Endothelial cell (in vitro differentiated cells): Measurements from ENCODE around the gene CAPN12. TPM values are rescaled to one million over a fixed set of nuclear protein-coding genes. Genes with fewer than 3 reads are reported as not detected.
"Not testable (repeated sequence)": the region's sequence is repeated elsewhere in the genome, so short reads cannot be mapped to it uniquely, and the experiment has no call there.

Experiments
- DNase-seq: peaks from one replicate; pipeline ENCODE4 v3.0.0; 2021; ENCODE audit warnings: low spot score
- H3K27ac Mint-ChIP-seq: one replicate; pipeline ENCODE4 v1.8.0; 2021; ENCODE audit warnings: mixed read lengths, inconsistent platforms; ENCODE audit not compliant: unreplicated experiment
- H3K27me3 Mint-ChIP-seq: one replicate; pipeline ENCODE4 v1.8.0; 2021; ENCODE audit warnings: mild to moderate bottlenecking, moderate library complexity, mixed read lengths, inconsistent platforms; ENCODE audit not compliant: unreplicated experiment
- H3K36me3 Mint-ChIP-seq: one replicate; pipeline ENCODE4 v1.8.0; 2021; ENCODE audit warnings: mild to moderate bottlenecking, low read depth, mixed read lengths, inconsistent platforms; ENCODE audit not compliant: unreplicated experiment
- H3K4me1 Mint-ChIP-seq: one replicate; pipeline ENCODE4 v1.8.0; 2021; ENCODE audit warnings: mild to moderate bottlenecking, mixed read lengths, inconsistent platforms; ENCODE audit not compliant: unreplicated experiment
- H3K4me3 Mint-ChIP-seq: one replicate; pipeline ENCODE4 v1.8.0; 2021; ENCODE audit warnings: mild to moderate bottlenecking, mixed read lengths, inconsistent platforms; ENCODE audit not compliant: unreplicated experiment
- H3K9me3 Mint-ChIP-seq: one replicate; pipeline ENCODE4 v1.8.0; 2021; ENCODE audit warnings: mixed read lengths, inconsistent platforms; ENCODE audit not compliant: unreplicated experiment
- long read RNA-seq: library from polyadenylated mRNA; unstranded; transcript quantifications from one replicate; pipeline ENCODE4 v2.0.0, GENCODE V29; 2020; ENCODE audit not compliant: unreplicated experiment
- total RNA-seq: library from RNA; stranded (reverse); fragmentation: NEBNext Ultra II Directional; extraction: Animal tissue kit (Norgen Biotek cat#: 25700); gene quantifications from one replicate; pipeline ENCODE4 v1.2.1, GENCODE V29; 2021; ENCODE audit not compliant: unreplicated experiment
- TF ChIP-seq, protein P1 (sequence below): fragments of 200-600 bp; sonication (generic); IDR thresholded peaks from one replicate; pipeline ENCODE4 v1.5.0; 2021; ENCODE audit warnings: antibody characterized with exemption; ENCODE audit not compliant: unreplicated experiment

Gene CAPN12, protein sequence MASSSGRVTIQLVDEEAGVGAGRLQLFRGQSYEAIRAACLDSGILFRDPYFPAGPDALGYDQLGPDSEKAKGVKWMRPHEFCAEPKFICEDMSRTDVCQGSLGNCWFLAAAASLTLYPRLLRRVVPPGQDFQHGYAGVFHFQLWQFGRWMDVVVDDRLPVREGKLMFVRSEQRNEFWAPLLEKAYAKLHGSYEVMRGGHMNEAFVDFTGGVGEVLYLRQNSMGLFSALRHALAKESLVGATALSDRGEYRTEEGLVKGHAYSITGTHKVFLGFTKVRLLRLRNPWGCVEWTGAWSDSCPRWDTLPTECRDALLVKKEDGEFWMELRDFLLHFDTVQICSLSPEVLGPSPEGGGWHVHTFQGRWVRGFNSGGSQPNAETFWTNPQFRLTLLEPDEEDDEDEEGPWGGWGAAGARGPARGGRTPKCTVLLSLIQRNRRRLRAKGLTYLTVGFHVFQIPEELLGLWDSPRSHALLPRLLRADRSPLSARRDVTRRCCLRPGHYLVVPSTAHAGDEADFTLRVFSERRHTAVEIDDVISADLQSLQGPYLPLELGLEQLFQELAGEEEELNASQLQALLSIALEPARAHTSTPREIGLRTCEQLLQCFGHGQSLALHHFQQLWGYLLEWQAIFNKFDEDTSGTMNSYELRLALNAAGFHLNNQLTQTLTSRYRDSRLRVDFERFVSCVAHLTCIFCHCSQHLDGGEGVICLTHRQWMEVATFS
- 2.9 TPM for total RNA-seq
- long read RNA-seq, result 0 reads

DNA sequence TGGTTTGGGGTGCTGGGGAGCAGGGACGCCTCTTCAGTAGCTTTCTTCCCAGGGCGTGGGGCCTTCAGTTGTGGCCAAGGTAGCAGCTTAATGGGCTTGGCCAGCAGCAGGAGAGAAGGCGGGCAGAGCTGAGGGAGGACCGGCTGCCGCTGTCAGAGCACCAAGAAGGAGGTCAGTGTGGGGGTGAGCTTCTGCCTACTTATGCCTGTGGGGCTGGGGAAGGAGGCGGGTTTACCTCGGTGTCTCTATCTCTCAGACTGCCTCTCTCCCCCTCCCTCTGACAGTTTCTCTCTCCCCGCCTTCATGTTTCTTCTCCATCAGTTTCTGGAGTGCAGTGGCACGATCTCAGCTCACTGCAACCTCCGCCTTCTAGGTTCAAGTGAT, at the start of gene CAPN12:
Gene CAPN12, minus strand, starts transcription at position 177 of the 384 bp plus-strand sequence. CDS start 309 bp downstream, outside the sequence.
- Mint-ChIP-seq H3K27me3 (peaks cover 5% of the 10 kb centered on the region), H3K4me3 (no peak within 1 kb of the TSS), H3K9me3 (no peaks in the 10 kb centered on the region), H3K27ac (no peak within 1 kb of the TSS), H3K36me3 (no peaks in the 10 kb centered on the region), H3K4me1 (no peaks in the 10 kb centered on the region)
- TF ChIP-seq, protein P1, sequence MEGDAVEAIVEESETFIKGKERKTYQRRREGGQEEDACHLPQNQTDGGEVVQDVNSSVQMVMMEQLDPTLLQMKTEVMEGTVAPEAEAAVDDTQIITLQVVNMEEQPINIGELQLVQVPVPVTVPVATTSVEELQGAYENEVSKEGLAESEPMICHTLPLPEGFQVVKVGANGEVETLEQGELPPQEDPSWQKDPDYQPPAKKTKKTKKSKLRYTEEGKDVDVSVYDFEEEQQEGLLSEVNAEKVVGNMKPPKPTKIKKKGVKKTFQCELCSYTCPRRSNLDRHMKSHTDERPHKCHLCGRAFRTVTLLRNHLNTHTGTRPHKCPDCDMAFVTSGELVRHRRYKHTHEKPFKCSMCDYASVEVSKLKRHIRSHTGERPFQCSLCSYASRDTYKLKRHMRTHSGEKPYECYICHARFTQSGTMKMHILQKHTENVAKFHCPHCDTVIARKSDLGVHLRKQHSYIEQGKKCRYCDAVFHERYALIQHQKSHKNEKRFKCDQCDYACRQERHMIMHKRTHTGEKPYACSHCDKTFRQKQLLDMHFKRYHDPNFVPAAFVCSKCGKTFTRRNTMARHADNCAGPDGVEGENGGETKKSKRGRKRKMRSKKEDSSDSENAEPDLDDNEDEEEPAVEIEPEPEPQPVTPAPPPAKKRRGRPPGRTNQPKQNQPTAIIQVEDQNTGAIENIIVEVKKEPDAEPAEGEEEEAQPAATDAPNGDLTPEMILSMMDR, result no peak
- no peak for DNase-seq

DNA sequence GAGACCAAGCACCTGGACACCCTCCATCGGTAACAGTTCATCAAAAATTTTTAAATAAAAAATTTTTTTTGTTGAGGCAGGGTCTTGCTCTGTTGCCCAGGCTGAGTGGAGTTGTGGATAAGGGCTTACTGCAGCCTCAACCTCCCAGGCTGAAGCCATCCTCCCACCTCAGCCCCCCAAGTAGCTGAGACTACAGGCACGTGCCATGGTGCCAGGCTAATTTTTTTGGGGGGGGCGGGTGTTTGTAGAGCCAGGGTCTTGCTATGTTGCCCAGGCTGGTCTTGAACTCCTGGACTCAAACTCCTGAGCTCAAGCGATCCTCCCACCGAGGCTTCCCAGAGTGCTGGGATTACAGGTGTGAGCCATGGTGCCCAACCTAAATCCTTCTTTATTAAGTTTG, 49.4 kb upstream of the CAPN12 start:
- peaks cover 1% of the 10 kb centered on the region for H3K27me3 Mint-ChIP-seq
- TF ChIP-seq, protein P1, result no peak
- DNase-seq, result no peak
- no peaks in the 10 kb centered on the region for H3K36me3 Mint-ChIP-seq
- no peak overlapping the region for H3K4me3 Mint-ChIP-seq
- H3K27ac Mint-ChIP-seq, result peak overlapping the region; percentile 89
- H3K9me3 Mint-ChIP-seq, result no peaks in the 10 kb centered on the region
- H3K4me1 Mint-ChIP-seq, result peaks cover 8% of the 10 kb centered on the region

DNA sequence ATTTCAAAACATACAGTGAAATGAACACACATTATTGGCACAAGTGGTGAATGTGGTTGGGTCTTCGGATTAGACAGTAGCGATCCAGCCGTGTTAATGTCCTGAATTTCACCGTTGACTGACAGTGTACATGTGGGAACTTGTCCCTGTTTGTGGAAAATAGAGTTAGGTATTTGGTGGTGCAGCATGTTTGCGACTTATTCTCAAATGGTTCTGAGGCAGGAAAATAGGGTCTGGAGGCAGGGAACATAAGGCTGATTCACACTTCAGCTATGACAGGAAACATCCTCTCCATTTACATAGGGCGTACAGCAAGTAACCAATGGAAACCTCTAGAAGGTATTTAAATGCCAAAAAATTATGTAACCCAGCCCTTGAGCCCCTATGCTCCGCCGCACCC, 48.9 kb upstream of the CAPN12 start:
- H3K4me1 Mint-ChIP-seq, result peaks cover 12% of the 10 kb centered on the region
- no peak for DNase-seq
- H3K27me3 Mint-ChIP-seq, result peaks cover 5% of the 10 kb centered on the region
- H3K4me3 Mint-ChIP-seq, result peak overlapping the region; percentile 11
- H3K36me3 Mint-ChIP-seq, result no peaks in the 10 kb centered on the region
- TF ChIP-seq, protein P1, result no peak
- H3K9me3 Mint-ChIP-seq, result no peaks in the 10 kb centered on the region
- H3K27ac Mint-ChIP-seq, result peak overlapping the region; percentile 89

DNA sequence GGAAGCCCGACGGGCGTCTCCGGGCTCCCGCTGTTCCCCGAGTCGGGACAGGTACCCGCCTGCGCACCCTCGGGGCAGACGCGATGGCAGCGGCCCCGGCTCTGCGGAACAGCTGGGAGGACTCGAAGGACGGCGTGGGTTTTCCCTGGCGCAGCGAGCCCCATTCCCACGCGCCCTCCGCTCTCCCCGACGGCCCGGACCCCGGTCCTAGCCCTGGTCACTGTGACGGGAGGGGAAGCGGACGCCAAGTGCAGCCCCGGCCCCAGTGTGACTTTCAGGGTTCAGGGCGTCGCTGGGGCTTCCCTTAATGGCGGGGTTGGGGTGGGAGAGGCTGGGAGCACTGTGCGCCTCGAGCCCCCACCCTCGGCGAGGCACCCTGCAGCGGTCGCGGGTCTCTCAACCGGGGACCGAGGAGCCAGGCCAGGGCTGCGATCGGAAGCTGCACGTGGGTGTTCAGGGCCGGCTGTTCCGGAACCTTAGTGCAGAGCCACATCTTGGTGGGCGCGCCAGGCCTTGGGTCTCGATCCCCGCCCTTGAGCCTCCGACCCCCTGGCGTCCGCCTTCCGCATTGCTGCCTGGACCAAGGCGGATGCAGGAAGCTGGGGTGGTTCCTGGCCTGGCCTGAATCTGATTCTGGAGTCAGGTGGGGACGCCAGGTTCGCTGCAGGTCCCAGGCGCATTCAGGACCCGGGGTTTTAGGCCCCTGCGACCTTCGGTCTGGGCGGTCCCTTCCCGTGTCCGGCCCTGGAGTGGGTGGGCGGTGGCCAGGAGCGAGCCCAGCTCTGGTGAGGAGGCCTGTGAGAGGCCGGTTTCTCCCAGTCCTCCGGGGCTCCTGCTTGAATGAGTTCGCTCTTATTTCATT, 48.2 kb upstream of the CAPN12 start:
- peak overlapping the region; percentile 89 for H3K27ac Mint-ChIP-seq
- DNase-seq, result peak; percentile 83

DNA sequence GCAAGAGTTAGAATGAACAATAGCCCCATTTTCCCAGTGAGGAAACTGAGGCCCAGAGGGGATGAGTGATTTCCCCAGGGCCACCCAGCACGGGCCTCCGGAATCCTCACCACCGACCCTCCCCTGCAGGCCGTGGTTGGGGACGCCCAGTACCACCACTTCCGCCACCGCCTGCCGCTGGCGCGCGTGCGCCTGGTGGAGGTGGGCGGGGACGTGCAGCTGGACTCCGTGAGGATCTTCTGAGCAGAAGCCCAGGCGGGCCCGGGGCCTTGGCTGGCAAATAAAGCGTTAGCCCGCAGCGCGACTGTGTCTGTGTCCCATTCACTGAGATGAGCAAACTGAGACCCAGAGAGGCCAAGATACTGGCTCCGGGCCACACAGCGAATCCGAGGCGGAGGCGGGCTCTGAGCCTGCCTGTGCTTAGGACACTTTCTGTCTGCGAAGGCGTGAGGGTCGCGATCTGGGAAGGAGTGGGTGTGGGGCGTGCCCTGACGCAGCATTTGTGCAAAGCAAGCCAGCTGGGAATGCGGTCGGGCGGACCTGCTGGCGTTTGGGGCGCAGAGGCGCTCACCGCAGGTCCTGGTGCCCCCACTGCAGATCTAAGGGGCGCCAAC, 47.3 kb upstream of the CAPN12 start:
- DNase-seq, result not testable (repeated sequence)

More for the DNA sequence above, 48.2 kb upstream of the CAPN12 start:
- Mint-ChIP-seq H3K27me3 (peaks cover 6% of the 10 kb centered on the region), H3K4me3 (peak overlapping the region; percentile 11), H3K9me3 (no peaks in the 10 kb centered on the region), H3K36me3 (no peaks in the 10 kb centered on the region), H3K4me1 (peaks cover 14% of the 10 kb centered on the region)
- TF ChIP-seq, protein P1, result peak; percentile 78

DNA sequence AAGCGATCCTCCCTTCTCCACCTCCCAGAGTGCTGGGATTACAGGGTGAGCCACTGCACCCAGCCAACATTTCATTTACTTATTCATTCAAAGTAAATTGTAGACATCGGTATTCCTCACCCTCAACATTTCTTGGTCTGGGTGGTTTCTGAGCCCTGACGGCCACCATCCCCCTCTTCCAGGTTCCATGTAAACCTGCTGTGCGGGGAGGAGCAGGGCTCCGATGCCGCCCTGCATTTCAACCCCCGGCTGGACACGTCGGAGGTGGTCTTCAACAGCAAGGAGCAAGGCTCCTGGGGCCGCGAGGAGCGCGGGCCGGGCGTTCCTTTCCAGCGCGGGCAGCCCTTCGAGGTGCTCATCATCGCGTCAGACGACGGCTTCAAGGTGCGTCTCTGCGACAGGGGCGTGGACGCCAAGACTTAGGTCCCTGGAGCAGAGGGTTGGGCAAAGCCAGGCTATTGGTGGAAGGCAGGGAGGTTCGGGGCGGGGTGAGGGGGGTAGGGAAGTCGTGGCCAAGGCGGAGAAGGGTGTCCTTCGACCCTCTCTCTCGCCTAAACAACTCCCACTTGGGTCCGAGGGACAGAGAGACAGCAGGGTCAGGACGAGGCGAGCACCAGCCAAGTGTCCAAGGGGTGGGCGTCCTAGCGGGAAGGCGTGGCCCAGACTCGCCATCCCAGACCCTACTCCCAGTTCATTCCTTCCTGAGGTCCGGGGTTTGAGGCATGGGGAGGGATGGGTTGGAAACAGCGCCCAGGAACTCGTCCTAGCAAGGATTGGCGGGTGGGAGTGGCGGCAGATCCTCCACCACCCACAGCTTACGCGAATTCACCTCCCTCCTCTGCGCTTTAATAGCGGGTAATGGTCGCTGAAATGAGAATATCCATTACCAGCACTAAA, 46.5 kb upstream of the CAPN12 start:
- H3K4me1 Mint-ChIP-seq, result peaks cover 14% of the 10 kb centered on the region
- DNase-seq, H3K36me3 Mint-ChIP-seq, H3K9me3 Mint-ChIP-seq, H3K4me3 Mint-ChIP-seq, H3K27ac Mint-ChIP-seq, H3K27me3 Mint-ChIP-seq: not testable (repeated sequence)

More for the DNA sequence above, 47.3 kb upstream of the CAPN12 start:
- H3K4me3 Mint-ChIP-seq, H3K36me3 Mint-ChIP-seq, H3K27ac Mint-ChIP-seq, H3K27me3 Mint-ChIP-seq, H3K9me3 Mint-ChIP-seq: not testable (repeated sequence)
- H3K4me1 Mint-ChIP-seq, result peaks cover 14% of the 10 kb centered on the region
